ENCODE measurements around the gene KRT76. TPM values are rescaled to one million over a fixed set of nuclear protein-coding genes. Genes with fewer than 3 reads are reported as not detected.
"Not testable (repeated sequence)": the region's sequence is repeated elsewhere in the genome, so short reads cannot be mapped to it uniquely, and the experiment has no call there.

The KRT76 gene
- total RNA-seq, 2 experiments from 2014 or later, result not detected

DNA sequence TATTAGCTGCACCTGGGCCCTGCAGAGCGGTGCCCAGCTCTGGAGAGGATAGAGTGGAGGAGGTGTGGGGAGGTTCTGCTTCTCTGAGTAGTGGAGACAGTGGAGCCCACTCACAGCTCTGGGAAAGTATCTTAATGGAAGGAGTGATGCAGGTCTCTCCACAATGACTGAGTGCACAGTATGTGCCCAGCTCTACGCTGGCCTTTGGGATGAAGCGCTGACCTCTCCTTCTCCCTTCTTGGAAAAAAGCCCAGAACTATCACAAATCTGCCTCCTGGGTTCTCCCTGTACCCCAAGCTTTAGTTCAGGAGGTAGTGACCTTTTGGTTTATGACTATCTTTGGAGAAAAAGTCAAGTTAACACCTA is 19.3 kb upstream of the KRT76 start:
- H3K27ac Mint-ChIP-seq, result no peak overlapping the region
- no peak overlapping the region for H3K4me3 Mint-ChIP-seq
- H3K27me3 Mint-ChIP-seq, result peaks cover 4% of the 10 kb centered on the region
- H3K4me1 Mint-ChIP-seq (ENCODE audit: low read depth), result peaks cover 11% of the 10 kb centered on the region
- DNase-seq (no peak), ATAC-seq (no peak)
- ChIA-PET CTCF (interaction anchor here (0.5 to 1.4 kb wide), 3 partner anchors 58 to 83 kb away, joined by 3 to 4 read pairs (median 4); no protein-coding TSS in a partner anchor), POLR2A (no interaction called here)
- H3K9me3 Mint-ChIP-seq, result no peaks in the 10 kb centered on the region
- TF ChIP-seq, protein P1, sequence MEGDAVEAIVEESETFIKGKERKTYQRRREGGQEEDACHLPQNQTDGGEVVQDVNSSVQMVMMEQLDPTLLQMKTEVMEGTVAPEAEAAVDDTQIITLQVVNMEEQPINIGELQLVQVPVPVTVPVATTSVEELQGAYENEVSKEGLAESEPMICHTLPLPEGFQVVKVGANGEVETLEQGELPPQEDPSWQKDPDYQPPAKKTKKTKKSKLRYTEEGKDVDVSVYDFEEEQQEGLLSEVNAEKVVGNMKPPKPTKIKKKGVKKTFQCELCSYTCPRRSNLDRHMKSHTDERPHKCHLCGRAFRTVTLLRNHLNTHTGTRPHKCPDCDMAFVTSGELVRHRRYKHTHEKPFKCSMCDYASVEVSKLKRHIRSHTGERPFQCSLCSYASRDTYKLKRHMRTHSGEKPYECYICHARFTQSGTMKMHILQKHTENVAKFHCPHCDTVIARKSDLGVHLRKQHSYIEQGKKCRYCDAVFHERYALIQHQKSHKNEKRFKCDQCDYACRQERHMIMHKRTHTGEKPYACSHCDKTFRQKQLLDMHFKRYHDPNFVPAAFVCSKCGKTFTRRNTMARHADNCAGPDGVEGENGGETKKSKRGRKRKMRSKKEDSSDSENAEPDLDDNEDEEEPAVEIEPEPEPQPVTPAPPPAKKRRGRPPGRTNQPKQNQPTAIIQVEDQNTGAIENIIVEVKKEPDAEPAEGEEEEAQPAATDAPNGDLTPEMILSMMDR (IDR thresholded peaks at IDR 0.05), result no peak
- intact Hi-C loops (cut with micrococcal nuclease), result no loop called here
- no peaks in the 10 kb centered on the region for H3K36me3 Mint-ChIP-seq (ENCODE audit: low read depth)

DNA sequence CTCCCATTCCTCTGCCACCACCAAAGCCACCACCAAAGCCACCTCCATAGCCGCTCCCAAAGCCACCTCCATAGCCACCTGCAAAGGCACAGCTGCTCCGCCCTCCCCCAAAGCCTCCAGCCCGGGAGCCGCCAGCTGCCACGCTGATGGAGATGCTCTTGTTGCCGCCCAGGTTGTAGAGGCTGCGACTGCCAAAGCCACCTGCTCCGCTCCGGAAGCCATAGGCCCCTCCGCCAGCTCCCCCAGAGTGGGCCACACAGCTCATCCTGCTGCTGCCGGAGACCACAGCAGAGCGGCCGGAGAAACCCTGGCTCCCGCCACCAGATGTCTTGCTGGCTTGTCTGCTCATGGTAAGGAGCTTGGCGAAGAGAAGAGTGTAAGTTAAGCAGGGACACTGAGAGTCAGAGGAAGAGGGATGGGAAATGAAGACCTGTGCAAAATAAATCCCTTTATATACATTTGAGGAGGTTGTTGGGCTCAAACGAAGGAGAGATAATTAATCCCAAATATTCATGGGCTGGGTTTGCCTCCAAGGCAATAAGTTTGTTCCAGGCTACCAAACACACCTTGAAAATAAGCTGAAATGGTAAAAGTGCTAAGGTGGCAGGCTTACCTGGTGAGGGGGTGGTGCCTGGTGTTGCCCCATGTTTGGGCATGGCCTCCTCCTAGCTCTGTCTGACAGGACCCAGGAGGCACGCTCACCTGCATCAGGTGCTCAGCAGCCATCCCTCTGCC is 18.7 kb upstream of the KRT76 start, which contains the start of gene KRT3:
TSS of gene KRT3 (minus strand) at position 424 of the 735 bp plus-strand sequence. CDS start at position 349, 75 bp downstream.
- ATAC-seq, result no peak
- POLR2A ChIA-PET, result no interaction called here
- Mint-ChIP-seq H3K4me1 (ENCODE audit: low read depth) (peaks cover 12% of the 10 kb centered on the region), H3K36me3 (ENCODE audit: low read depth) (no peaks in the 10 kb centered on the region), H3K27ac (no peak within 1 kb of the TSS), H3K4me3 (no peak within 1 kb of the TSS), H3K9me3 (no peaks in the 10 kb centered on the region), H3K27me3 (peaks cover 4% of the 10 kb centered on the region)
- CTCF ChIA-PET, result interaction anchor here (1.1 to 1.4 kb wide), 2 partner anchors 75 to 84 kb away, joined by 3 to 4 read pairs; no protein-coding TSS in a partner anchor
- intact Hi-C loops (cut with micrococcal nuclease), result no loop called here
- TF ChIP-seq, protein P1 (IDR thresholded peaks at IDR 0.05), result no peak
- DNase-seq, result no peak

DNA sequence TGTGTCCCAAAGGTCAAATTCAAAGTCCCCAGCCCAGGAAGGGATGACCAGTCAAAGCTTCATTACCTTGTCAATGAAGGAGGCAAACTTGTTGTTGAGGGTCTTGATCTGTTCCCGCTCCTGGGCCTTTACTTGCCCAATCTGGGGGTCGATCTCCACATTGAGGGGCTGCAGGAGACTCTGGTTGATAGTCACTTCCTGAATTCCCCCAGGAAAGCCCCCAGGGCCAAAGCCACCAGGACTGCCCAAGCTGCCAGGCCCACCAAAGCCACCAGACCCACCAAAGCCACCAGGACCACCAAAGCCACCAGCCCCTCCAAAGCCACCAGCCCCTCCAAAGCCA is 18.2 kb upstream of the KRT76 start:
- peaks cover 14% of the 10 kb centered on the region for H3K4me1 Mint-ChIP-seq (ENCODE audit: low read depth)
- ATAC-seq; DNase-seq; H3K36me3 Mint-ChIP-seq (ENCODE audit: low read depth); H3K9me3 Mint-ChIP-seq; intact Hi-C loops (cut with micrococcal nuclease); H3K27ac Mint-ChIP-seq; H3K27me3 Mint-ChIP-seq; CTCF ChIA-PET; H3K4me3 Mint-ChIP-seq; POLR2A ChIA-PET: not testable (repeated sequence)

DNA sequence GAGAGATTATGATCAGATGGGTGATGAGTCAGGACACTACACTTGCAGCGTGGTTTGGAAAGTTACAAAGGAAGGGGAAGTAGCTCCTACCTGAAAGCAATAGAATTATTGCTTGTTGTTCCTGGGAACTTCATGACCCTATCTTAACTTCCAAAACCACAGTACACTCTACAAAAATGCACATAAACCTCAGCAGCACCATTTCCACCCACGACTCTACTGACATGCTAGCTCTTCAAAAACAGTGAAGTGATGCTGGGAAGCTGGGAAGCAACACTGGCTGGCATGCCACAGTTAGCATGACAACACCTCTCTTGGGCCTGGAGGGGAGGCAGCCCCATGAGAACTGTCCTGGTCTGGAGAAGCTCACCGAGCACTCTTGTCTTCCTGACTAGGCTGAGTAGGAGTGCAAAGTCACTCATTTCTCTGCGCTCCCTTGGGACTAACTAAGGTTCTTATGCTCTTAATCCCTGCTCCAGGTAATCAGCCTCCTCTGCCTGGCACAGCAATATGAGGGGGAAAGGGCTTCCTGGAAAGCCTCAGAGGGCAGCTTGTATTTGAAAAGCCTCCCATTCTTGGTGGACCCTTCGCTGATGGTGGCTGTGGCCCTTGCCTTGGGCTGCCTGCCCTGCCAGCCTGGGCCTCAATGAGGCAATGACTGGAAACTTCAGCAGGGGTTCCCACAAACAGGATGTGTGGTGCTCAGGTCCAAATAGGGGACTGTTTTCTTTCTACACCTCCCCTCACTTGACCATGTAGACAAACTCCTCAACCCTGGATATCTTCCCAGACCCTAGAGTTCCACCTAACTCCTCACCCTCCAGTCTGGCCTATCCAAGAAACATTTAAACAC is 17.6 kb upstream of the KRT76 start:
- TF ChIP-seq, protein P1 (IDR thresholded peaks at IDR 0.05), result no peak
- CTCF ChIA-PET, result interaction anchor here (1.0 kb wide), 1 partner anchor 76 kb away, joined by 3 read pairs; no protein-coding TSS in a partner anchor
- H3K27ac Mint-ChIP-seq, result no peak overlapping the region
- no peak overlapping the region for H3K4me3 Mint-ChIP-seq
- ATAC-seq (no peak), DNase-seq (no peak)
- no peaks in the 10 kb centered on the region for H3K36me3 Mint-ChIP-seq (ENCODE audit: low read depth)
- H3K27me3 Mint-ChIP-seq, result peaks cover 14% of the 10 kb centered on the region
- H3K9me3 Mint-ChIP-seq, result no peaks in the 10 kb centered on the region
- POLR2A ChIA-PET, result no interaction called here
- intact Hi-C loops (cut with micrococcal nuclease), result no loop called here
- H3K4me1 Mint-ChIP-seq (ENCODE audit: low read depth), result peaks cover 14% of the 10 kb centered on the region

DNA sequence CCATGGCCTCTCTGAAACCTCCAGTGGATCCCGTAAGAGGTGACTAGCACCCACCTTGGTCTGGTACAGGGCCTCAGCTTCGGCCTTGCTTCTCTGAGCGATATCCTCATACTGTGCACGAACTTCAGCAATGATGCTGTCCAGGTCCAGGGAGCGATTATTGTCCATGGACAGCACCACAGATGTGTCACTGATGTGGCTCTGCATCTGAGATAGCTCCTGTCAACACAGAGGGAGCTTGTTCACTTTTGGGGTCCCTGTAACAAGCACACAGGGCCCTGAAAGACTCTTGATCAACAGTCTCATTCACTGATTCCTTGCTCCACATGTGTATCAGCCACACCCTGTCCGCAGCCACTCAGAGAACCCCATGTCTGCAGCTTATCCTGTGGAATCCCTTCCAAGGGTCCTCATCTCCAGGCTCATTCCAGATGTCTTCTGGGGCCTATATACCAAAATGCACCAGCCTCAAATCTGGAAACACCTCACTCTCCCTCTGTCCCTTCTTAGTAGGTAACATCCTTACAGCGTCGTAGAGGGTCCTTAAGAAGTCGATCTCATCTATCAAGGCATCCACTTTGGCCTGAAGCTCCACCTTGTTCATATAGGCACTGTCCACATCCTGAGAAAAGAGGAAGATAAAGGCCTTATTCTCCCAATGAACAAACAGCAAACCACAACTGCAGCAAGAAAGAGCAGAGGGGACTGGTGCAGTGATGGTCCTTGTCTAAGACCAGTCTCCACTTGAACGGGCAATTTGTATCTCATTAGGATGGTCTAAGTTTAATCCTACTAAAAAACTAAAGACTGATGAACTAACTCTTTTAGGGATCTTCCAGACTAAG is 15.3 kb upstream of the KRT76 start:
- Mint-ChIP-seq H3K27me3 (peaks cover 25% of the 10 kb centered on the region), H3K36me3 (ENCODE audit: low read depth) (no peaks in the 10 kb centered on the region), H3K9me3 (no peaks in the 10 kb centered on the region), H3K4me1 (ENCODE audit: low read depth) (peaks cover 19% of the 10 kb centered on the region), H3K4me3 (no peak overlapping the region), H3K27ac (no peak overlapping the region)
- TF ChIP-seq, protein P1 (IDR thresholded peaks at IDR 0.05), result no peak
- POLR2A ChIA-PET, result interaction anchor here (0.6 kb wide), 1 partner anchor 52 kb away, joined by 4 read pairs; no protein-coding TSS in a partner anchor
- DNase-seq (no peak), ATAC-seq (no peak)
- intact Hi-C loops (cut with micrococcal nuclease), result no loop called here
- CTCF ChIA-PET, result interaction anchor here (1.4 to 2.4 kb wide), 3 partner anchors 11 to 92 kb away, joined by 3 to 11 read pairs (median 4); no protein-coding TSS in a partner anchor
